CD4-positive, alpha-beta T cell treated with Interleukin-6 for 4 hours (primary cell): ENCODE data around the gene PCNX3.
A peak's percentile ranks its signal among the peaks of the same experiment; 100 is the strongest.
"Not testable (repeated sequence)": the region's sequence is repeated elsewhere in the genome, so short reads cannot be mapped to it uniquely, and the experiment has no call there.

ENCODE experiments used
- DNase-seq: peaks from one replicate; pipeline ENCODE4 v3.0.0-alpha.2; 2020; ENCODE audit warnings: mixed read lengths

The PCNX3 gene

GRCh38 chr11:65655570-65656332 lies 40.2 kb downstream of the PCNX3 start:
- no peak for DNase-seq

- no peak for DNase-seq
These were observed 41.9 kb downstream of the PCNX3 start for GRCh38 chr11:65657426-65657825.

- DNase-seq = no peak
These were observed 42.8 kb downstream of the PCNX3 start for GRCh38 chr11:65658174-65659021.

GRCh38 chr11:65660038-65660437 lies 44.5 kb downstream of the PCNX3 start:
- no peak for DNase-seq

- DNase-seq = not testable (repeated sequence)
These were observed 45.3 kb downstream of the PCNX3 start for GRCh38 chr11:65660908-65661307.

GRCh38 chr11:65661599-65662246 lies 46.1 kb downstream of the PCNX3 start:
- no peak for DNase-seq

- DNase-seq = no peak
These were observed 46.7 kb downstream of the PCNX3 start for GRCh38 chr11:65662247-65662798.

- peak; percentile 90 for DNase-seq
These were observed 47.4 kb downstream of the PCNX3 start, which contains the start of gene RELA for GRCh38 chr11:65662799-65663638. Gene RELA, minus strand, starts transcription at chr11:65662916. Its CDS starts 84 bp downstream, at chr11:65662832.

GRCh38 chr11:65663639-65664200 lies 48.1 kb downstream of the PCNX3 start:
- DNase-seq = peak; percentile 60

GRCh38 chr11:65672180-65672860 lies 56.7 kb downstream of the PCNX3 start:
- no peak for DNase-seq

GRCh38 chr11:65672982-65673381 lies 57.4 kb downstream of the PCNX3 start:
- DNase-seq = no peak

- no peak for DNase-seq
These were observed 64.7 kb downstream of the PCNX3 start for GRCh38 chr11:65680192-65680743.

- DNase-seq = not testable (repeated sequence)
These were observed 67.9 kb downstream of the PCNX3 start for GRCh38 chr11:65683480-65683879.

- DNase-seq = no peak
These were observed 70.4 kb downstream of the PCNX3 start for GRCh38 chr11:65685981-65686380.
